T-helper 1 cell (primary cell): ENCODE data around the gene COPG1.
A peak's percentile ranks its signal among the peaks of the same experiment; 100 is the strongest.

Source experiments
- DNase-seq, 5 donors: peaks; one replicate each; pipeline ENCODE4 v3.0.0-alpha.2; 2012 to 2020

The COPG1 gene

DNA sequence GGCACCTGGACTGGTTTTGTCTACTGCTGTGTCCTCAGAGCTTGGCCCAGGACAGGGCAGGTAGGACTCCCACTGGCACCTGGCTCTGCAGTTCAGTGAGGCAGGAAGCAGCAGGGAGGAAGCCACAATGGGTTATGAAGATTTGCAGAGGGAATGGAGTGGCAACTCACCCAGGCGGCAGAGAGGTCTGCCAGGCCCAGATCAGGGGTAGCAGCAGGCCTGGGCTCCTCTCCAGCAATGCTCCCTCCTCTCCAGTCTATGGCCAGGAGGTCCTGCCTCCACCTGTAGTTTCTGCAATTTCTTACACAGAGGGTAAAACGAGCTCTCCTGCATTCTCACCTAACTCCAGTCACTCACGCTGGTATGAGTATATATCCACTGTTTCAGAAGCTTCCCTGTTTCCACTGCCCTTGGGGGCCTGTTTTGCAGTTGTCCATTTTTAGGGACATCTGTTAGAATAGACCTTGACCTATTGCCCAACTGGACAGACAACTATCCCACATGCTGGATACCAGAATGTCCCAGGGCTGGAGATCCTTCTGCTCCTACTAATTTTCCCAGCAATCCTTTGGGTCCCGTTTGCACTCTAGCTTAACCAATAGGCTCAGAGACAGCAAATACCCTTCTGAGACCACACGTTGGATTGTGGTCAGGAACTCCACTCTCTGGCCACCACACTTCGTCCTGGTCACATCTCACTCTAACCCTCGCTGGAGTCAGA, 64.4 kb downstream of the COPG1 start:
- DNase-seq: peak in 1 of 5 donors; percentile 55

DNA sequence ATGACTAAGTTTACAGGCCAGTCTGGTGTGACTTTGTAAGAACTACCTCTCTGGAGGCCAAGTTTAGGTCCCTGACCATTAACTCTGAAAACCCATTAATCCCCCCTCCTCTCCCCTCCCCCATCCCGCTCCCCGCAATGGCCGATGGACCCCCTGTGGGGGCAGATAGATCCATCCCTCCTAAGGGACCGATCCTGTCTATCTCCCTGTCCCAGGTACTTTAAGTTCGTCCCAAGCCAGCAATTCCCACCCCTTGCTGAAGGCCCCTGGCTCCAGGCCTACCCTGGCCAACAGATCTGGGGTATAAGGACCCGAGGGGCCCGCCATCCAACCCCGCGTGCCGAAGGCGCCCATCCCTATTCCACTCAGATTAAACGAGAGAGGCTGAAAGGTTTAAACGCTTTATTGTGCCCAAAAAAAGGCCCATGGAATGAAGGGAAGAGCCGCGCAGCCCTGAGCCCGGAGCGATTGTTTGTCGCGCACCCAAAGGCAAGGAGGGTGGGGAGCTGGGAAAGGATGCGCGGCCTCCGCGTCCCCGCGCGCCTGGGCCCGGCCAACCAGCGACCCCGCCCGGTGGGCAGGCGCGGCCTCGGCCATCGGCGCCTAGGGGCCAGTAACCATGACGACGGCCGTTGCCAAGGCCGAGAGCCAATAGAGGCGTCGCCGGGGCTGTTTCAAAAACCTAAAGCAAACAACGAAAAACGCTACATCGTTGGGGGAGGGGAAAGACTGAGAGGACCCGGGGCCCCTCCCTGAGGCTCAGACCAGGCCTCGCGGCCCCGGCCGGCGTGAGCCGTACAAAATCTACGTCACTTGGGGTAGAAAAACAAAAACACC, 65.2 kb downstream of the COPG1 start:
- peak in 4 of 5 donors; percentile 35 to 79 (median 50) for DNase-seq

DNA sequence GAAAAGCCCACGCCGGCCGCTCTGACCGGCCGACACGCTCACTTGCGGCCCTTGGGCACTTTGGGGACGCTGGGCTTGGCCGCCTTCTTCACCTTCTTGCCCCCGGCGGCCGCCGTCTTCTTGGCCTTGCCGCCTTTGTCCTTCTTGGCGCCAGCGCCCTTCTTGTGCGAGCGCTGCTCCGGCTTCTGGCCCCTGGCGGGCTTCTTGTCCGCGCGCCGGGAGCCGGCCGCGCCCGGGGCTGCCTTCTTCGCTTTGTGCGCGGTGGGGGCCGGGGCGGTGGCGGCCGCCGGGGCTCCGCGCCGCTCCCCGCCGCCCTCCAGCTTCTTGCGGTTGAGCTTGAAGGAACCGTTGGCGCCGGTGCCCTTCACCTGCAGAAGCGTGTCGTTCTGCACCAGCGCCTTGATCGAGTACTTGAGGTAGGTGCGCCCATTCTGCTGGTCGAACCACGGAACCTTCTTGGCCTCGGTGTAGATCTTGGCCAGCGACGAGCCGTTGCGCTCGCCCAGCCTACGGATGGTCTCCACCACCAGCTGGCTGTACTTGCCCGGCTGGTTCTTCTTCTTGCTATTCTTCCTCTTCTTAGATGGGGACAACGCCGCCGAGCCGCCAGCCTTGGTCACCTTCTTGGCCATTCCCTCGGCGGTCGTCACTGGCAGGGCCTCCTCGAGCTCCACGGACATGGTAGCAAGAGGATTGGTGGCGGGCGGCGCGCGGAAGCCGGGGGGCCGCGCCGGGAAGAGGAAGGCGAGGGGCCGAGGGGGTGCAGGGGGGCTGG, 66.0 kb downstream of the COPG1 start:
- DNase-seq: peak in 3 of 5 donors; percentile 32 to 65 (median 35)

DNA sequence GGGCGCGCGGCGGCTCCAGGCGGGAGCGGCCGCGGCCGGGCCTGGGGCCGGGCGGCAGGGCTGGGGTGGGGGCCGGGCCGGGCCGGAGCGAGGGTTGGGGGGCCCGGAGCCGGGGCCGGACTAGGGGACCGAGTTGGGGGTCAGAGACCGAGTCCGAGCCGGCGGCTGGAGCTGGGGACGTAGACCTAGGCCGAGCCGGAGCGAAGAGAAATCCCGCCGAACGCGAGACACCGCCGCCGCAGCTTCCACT, 66.5 kb downstream of the COPG1 start:
- no peak for DNase-seq

DNA sequence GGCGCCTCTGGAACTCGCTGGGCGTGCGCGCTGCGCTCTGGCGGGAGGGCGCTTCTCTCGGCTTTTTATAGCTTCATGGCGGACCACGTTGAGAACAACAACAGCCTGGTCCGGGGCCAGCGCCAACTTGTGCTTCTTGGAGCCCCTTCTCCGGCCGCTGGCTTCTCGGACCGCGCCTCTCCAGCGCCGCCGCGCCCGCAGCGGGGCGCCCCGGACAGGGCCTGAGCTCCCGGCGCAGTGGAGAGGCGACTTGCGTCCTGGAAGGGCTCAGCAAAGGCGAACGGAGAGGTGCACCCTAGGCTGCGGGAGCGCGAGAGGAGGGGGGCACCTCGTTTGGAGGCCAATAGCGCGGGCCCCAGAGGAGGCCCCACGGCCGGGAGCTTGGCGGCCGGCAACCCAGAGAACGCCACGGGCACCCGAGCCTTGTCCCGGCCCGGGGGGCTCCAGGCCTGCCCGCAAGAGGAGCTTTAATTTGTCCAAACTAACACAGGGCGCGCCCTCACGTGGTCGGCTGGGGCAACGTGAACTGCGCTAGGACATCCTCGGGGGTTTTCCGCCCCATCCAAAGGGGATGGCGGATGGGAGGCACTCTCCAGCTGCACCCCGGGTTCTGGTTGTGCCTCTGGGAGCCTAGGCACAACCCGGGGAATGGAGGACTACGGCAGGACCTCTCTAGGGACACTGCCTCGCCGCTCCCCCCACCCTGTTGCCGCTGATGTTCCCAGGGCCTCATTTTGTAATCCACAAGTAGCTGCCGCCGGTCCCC, 67.0 kb downstream of the COPG1 start:
- peak; percentile 62 to 93 (median 79) for DNase-seq

DNA sequence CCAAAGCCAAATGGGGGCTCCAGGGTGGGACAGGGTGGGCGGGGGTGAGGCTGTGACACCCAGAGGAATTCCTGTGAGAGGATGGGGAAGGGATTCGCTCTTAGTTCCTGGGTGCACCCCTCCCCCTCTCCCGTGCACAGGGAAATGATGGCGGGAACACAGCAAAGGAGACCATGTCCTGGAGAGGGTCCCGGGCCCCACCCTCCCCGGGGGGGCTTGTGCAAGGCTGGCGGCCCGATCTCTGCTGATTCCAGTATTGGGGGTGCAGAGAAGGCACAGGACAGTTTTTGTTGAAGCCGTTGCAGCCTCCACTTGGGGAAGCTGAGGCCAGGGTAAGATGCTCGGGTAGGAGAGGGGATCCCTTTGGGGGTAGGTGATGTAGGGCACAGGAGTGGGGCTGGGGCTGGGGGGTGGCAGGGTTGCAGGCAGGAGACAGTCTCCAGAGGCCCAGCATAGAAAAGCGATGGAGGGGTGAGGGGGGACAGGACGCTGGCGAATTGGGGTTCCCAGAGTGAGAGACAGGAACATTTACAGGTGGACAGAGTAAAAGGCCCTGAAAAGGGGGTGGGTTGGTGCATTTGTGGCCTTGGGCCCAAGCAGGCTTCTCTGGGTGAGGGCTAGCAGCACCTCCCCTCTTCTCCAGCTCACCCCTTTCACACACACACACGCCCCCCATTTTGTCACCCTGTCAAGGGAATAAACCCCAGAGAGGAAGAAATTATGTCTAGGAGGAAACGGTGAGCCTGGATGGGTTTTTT, 67.8 kb downstream of the COPG1 start:
- DNase-seq: no peak

DNA sequence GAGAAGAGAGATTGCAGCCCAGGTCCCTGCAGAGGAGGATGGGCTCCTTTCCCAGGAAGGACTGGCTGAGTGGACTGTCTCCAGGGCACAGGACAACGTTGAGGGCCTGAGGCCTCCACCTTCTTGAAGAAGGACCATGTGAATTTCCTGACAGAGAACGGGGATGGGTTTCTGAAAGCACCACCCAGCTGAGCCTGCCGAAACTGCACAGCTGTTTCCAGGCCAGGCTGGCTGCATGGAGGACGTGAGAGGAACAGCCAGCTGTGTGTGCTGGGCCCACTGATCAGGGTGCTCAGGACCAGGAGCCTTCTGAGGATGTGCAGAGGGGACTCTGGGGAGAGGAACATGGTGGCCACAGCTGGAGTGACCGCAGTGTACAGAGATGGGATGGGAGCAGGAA, 68.4 kb downstream of the COPG1 start:
- no peak for DNase-seq

DNA sequence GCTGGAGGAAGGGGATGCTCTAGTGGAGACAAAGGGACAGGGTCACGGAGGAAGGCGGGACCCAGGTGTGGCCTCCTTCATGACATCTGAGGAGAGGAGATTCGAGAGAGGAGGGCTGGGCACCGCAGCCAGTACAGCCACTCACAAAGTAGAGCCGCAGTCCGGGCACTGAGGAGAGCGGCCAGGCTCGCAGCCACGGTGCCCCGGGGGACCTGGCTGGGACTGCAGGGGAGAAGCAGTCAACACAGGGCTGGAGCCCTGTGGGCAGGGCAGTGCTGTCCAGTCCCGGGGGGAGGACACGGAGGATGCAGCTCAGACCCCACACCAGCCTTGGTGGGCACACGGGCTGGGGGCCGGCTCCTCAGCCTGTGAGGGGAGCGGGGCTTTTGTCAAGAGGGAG, 69.5 kb downstream of the COPG1 start:
- no peak for DNase-seq

DNA sequence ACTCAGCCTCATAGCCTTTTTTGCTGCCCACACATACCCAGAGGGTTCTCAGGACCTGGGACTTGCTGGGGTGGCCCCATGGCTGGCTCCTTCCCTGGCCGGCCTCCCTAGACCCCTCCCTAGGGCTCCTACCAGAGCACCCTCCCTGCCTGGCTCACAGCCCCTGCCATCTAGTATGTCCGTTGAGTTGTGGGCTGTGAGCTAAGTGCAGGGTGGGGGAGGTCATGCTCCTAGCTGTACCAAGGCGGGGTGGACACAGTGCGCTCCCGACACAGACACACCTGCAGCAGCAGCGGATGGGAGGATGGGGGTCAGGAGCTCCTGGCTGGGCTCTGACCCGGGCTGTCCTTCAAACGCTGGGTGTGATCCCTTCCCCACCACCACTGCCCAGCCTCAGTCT, 70.9 kb downstream of the COPG1 start:
- no peak for DNase-seq

DNA sequence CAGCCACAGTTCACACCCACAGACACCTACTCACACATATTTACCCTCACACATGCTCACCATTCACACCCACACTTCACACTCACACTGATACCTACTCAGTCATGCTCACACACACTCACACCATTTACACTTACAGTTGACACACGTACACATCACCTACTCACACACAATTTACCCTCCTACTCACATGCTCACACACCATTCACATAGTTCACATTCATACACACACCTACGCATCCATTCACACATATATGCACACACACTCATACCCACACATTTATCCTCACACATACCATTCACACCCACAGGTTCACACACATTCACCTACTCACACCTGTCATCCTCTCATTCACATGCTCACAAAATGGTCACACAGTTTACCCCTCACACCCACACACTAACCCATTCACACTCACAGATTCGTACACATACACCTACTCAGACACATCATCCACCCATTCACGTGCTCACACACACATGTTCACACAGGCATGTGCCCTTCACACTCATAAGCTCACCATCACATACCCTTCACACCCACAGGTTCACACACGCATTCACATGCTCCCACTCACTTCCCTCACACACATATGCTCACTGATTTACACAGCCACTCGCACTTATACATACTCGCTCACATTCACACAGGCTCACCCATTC, 71.5 kb downstream of the COPG1 start:
- DNase-seq: no peak

DNA sequence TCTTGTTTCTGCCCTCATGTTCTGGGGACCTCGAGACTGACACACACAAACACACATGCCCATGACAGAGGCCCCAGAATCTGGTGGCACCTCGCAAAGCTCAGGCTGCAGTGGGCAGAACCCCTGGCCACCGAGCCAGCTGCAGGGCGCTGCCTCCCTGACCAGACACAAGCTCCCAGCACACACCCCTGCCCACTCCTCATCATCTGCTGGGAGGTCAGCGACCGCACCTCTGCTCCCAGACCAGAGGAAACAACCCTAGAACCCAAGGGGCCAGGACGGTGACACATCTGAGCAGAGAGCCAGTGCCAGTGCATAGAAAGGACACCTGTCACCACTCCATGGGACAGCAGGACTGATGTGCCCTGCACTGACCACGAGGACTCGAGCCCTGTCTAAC, 72.5 kb downstream of the COPG1 start:
- DNase-seq: no peak

DNA sequence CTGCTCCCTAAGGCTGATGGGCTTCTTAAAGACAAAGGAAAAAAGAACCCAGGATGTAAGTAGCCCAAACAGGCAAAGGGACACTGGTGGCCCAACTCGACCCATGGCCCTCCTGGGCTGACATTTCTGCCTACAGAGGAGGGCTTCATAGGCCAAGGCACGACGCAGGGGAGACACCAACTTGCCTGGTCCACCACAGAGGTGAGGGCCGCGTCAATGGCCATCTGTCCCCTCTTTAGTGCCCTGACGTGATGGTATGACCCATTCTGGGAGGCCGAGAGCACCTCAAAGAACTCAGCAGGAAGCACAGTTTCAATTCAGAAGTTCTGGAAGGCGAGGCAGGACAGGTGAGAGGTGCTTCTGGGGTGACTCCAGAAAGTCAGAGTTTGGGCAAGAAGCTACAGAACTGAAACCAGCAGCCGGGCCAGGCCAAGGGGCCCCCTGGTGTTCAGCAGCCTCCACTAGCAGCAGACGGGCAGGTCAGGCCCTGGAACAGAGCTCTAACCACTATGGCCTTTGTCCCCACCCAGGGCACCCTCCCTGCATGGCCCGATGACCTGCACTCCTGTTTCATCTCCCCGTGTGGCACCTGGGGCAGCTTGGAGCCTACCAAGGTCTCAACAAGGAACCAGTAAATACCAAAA, 74.4 kb downstream of the COPG1 start:
- DNase-seq: no peak

DNA sequence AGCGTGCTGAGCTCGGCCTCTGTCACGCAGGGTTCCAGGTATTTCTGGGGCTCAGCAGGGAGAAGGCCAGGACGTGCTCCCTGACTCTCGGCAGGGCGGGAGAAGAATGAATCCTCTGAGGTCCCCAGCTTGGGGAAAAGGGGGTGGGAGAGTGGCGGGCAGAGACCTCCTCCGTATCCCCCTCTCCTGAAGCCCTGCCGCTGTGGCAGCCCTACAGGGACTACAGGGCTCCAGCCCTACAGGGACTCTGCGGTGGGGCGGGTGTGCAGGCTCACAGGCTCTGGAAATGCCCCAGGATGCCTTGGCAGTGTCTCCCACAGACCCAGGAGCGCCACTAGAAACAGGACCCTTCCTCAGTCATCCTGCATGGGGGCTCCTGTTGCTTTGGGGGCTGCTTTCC, 75.4 kb downstream of the COPG1 start:
- no peak for DNase-seq

DNA sequence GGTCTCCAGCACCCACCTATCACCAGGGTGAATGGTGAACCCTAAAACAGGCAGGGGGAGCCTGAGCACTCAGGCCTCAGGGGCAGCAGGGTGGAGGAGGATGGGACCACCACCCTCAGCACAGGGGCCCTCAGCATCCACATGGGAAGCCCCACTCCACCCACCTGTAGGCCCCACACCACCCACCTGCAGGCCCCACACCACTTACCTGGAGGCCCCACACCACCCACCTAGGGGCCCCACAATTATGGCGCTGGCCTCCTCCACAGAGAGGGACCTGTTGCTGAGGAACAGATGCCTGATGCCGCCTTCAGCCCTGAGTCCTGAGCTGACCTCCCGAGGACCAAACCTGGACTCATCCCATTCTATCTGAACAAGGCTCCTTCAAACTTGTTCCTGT, 76.0 kb downstream of the COPG1 start:
- DNase-seq: no peak

DNA sequence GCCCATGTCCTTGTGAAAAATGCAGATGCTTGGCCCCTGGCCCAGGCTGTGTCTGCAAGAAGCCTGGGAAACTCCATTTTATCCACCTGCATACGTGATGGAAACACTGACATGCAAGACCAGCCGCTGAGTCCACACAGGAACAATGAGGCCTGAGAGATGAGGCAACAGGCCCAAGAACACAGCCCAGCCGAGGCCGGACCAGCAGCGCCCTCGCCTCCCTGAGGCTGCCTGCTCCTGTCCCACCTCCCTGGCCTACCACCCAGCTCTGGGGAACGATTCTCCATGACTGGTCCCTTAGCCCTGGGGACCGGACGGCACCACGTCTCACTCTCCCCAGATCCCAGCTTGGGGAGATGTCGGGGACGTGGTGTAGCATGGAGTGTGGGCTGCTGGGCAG, 76.7 kb downstream of the COPG1 start:
- no peak for DNase-seq

DNA sequence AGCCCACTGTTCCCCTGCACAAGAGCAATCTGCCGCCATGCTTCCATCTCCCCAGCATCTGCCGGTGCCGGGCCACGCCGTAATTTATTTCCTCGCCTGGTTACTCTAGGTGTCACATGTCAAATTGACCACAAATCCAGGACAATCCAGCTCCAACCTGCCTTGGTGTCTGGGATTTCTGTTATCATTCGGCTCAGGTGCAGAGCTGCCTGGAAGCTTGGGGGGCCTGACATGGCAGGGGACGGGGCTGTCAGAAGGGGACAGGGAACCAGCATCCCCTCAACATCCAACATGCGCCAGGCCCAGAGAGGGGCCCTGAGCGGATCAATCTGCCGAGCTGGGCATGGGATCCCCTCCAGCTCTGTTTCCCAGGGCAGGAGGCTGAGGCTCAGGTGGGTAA, 77.2 kb downstream of the COPG1 start:
- no peak for DNase-seq
